Liver (tissue), 9 donors: ENCODE data around the gene KDM7A. TPM values are rescaled to one million over a fixed set of nuclear protein-coding genes. Genes with fewer than 3 reads are reported as not detected.

Experiments
- DNase-seq: peaks from one replicate; pipeline ENCODE4 v3.0.0-alpha.2; 2017; ENCODE audit warnings: low spot score
- H3K27ac ChIP-seq, 2 donors: one replicate each; pipeline ENCODE4 v1.7.0; 2013; ENCODE audit warnings: inconsistent platforms in 2 of 2, low read length in 2 of 2, control low read depth in 1 of 2, low read depth in 1 of 2, mild to moderate bottlenecking in 1 of 2
- H3K27me3 ChIP-seq, 4 donors: one replicate each; pipeline versions ENCODE4 v1.6.1 to v1.7.0; 2013; ENCODE audit warnings: low read length in 3 of 4, inconsistent platforms in 1 of 4, mild to moderate bottlenecking in 1 of 4, moderate library complexity in 1 of 4; ENCODE audit not compliant: control insufficient read depth in 4 of 4, insufficient read depth in 4 of 4
- H3K36me3 ChIP-seq, 4 donors: one replicate each; pipeline versions ENCODE4 v1.6.1 to v1.7.0; 2013; ENCODE audit warnings: low read length in 3 of 4, mild to moderate bottlenecking in 3 of 4, low read depth in 1 of 4, moderate library complexity in 1 of 4; ENCODE audit not compliant: control insufficient read depth in 4 of 4, insufficient read depth in 3 of 4
- H3K4me1 ChIP-seq, 4 donors: one replicate each; pipeline versions ENCODE4 v1.6.1 to v1.7.0; 2013; ENCODE audit warnings: low read length in 3 of 4, mild to moderate bottlenecking in 3 of 4, moderate library complexity in 1 of 4; ENCODE audit not compliant: control insufficient read depth in 4 of 4, insufficient read depth in 4 of 4
- H3K4me3 ChIP-seq, 3 donors: one replicate each; pipeline versions ENCODE4 v1.6.1 to v1.7.0; 2013; ENCODE audit warnings: low read length in 3 of 3, control low read depth in 1 of 3, low read depth in 1 of 3, mild to moderate bottlenecking in 1 of 3
- H3K9ac ChIP-seq, 2 donors: one replicate each; pipeline ENCODE4 v1.7.0; 2013; ENCODE audit warnings: low read length in 2 of 2, mild to moderate bottlenecking in 2 of 2, moderate library complexity in 2 of 2, control low read depth in 1 of 2, low read depth in 1 of 2
- H3K9me3 ChIP-seq, 4 donors: one replicate each; pipeline versions ENCODE4 v1.6.1 to v1.7.0; 2013; ENCODE audit warnings: low read length in 3 of 4; ENCODE audit not compliant: control insufficient read depth in 4 of 4
- EGR1 ChIP-seq, 2 donors: IDR thresholded peaks; 2 replicates each; pipeline ENCODE4 v1.6.1; 2016 to 2018; ENCODE audit warnings: antibody characterized with exemption in 2 of 2, low read depth in 2 of 2
- FOXA1 ChIP-seq: IDR thresholded peaks from 2 replicates; pipeline ENCODE4 v1.6.1; 2016; ENCODE audit warnings: antibody characterized with exemption
- FOXA2 ChIP-seq: IDR thresholded peaks from 2 replicates; pipeline ENCODE4 v1.6.1; 2016; ENCODE audit warnings: antibody characterized with exemption
- GABPA ChIP-seq, 2 donors: IDR thresholded peaks in 1 of 2; conservative IDR thresholded peaks in 1 of 2; 2 replicates each; pipeline ENCODE4 v1.6.1; 2016; ENCODE audit warnings: antibody characterized with exemption in 2 of 2, mild to moderate bottlenecking in 1 of 2, moderate library complexity in 1 of 2
- HNF4A ChIP-seq, 2 donors: conservative IDR thresholded peaks; 2 replicates each; pipeline ENCODE4 v1.6.1; 2016; ENCODE audit warnings: antibody characterized with exemption in 2 of 2, mild to moderate bottlenecking in 2 of 2
- HNF4G ChIP-seq: IDR thresholded peaks from 2 replicates; pipeline ENCODE4 v1.6.1; 2016; ENCODE audit warnings: antibody characterized with exemption
- JUND ChIP-seq, 2 donors: IDR thresholded peaks; 2 replicates each; pipeline ENCODE4 v1.6.1; 2016; ENCODE audit warnings: antibody characterized with exemption in 2 of 2
- NR2F2 ChIP-seq: IDR thresholded peaks from 2 replicates; pipeline ENCODE4 v1.6.1; 2016; ENCODE audit warnings: antibody characterized with exemption
- RAD21 ChIP-seq, 2 donors: IDR thresholded peaks; 2 replicates each; pipeline ENCODE4 v1.6.1; 2016; ENCODE audit warnings: antibody characterized with exemption in 2 of 2, mild to moderate bottlenecking in 2 of 2
- RXRA ChIP-seq, 2 donors: IDR thresholded peaks; 2 replicates each; pipeline ENCODE4 v1.6.1; 2017 to 2018; ENCODE audit warnings: antibody characterized with exemption in 2 of 2, mild to moderate bottlenecking in 1 of 2
- SP1 ChIP-seq: IDR thresholded peaks from 2 replicates; pipeline ENCODE4 v1.6.1; 2018; ENCODE audit warnings: antibody characterized with exemption, mild to moderate bottlenecking
- TAF1 ChIP-seq: conservative IDR thresholded peaks from 2 replicates; pipeline ENCODE4 v1.6.1; 2016; ENCODE audit warnings: antibody characterized with exemption, mild to moderate bottlenecking
- YY1 ChIP-seq: IDR thresholded peaks from 2 replicates; pipeline ENCODE4 v1.6.1; 2016; ENCODE audit warnings: antibody characterized with exemption, mild to moderate bottlenecking
- WGBS: extraction: QIAGEN DNeasy Blood & Tissue Kit; methylation state at CpG from one replicate; pipeline ENCODE4 v1.1.7; 2013; 5-methylcytosine and 5-hydroxymethylcytosine counted together
- polyA plus RNA-seq, 2 donors: library from polyadenylated mRNA; stranded (reverse) in 1 of 2; unstranded in 1 of 2; fragments of 200-250 nt in 1 of 2; fragments of >200 nt in 1 of 2; fragmentation: Nextera tagmentation in 1 of 2; extraction: Ambion mirVana in 1 of 2; gene quantifications; one replicate each; pipeline versions ENCODE4 v1.2.1 to v1.2.3, GENCODE V29; 2013 to 2015
- total RNA-seq, 2 donors: library from RNA; depleted of rRNA; stranded (reverse); fragments of >200 nt; gene quantifications; one replicate each; pipeline ENCODE4 v1.2.3, GENCODE V29; 2014
- TF ChIP-seq, protein P1 (sequence below): IDR thresholded peaks from 2 replicates; pipeline ENCODE4 v1.6.1; 2016; ENCODE audit warnings: antibody characterized with exemption
- TF ChIP-seq, protein P2 (sequence below): IDR thresholded peaks from 2 replicates; pipeline ENCODE4 v1.6.1; 2016; ENCODE audit warnings: antibody characterized with exemption
- TF ChIP-seq, protein P3 (sequence below): IDR thresholded peaks from 2 replicates; pipeline ENCODE4 v1.6.1; 2016; ENCODE audit warnings: antibody characterized with exemption
- TF ChIP-seq, protein P4 (sequence below): IDR thresholded peaks from 2 replicates; pipeline ENCODE4 v1.6.1; 2016; ENCODE audit warnings: antibody characterized with exemption, mild to moderate bottlenecking
- donor health status: healthy.
- donor health status: healthy.
- donor health status: healthy.
- donor health status: healthy.
- donor health status: healthy.

KDM7A gene
- total and polyA plus RNA-seq, 4 donors = 1.9 to 27.5 (median 9.9) TPM

DNA sequence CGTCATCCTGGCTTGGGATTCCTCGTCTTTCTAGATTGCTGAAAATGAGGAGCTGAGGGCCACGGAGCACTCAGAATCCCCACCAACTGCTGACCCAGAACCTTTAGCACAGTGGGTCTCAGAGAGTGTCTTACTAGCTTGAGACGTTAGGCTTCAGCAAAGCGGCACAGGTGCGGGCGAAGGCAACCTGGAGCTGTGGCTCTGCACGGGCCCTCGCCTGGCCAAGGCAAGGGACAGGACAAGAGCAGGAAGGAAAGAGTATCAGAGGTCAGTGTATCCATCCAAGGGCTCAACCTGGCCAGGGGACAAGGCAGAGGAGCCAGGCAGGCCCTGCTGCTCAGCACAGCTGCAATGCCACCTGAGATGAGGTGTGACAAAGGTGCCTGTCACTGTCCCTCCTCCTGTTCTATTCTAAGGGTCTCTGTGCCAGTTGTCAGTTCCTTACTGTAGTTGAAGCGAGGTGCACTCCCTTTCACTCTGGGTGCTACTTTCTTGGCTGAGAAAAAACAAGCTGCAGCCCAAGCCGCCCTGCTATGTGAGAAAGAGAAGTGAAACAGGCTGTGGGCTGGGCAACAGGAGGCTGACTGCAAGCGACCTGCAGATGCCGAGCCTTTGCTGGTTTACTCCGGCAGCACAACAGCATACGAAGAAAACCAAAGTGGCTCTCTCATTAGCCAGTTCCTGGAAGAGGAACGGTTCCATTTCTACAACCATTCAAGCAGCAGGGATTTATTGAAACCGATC lies 33.3 kb upstream of the KDM7A start:
- no peak overlapping the region for H3K9ac ChIP-seq
- no peaks in the 10 kb centered on the region for H3K9me3 ChIP-seq
- H3K27ac ChIP-seq = no peak overlapping the region
- H3K27me3 ChIP-seq = no peaks in the 10 kb centered on the region
- TF ChIP-seq, protein P1, sequence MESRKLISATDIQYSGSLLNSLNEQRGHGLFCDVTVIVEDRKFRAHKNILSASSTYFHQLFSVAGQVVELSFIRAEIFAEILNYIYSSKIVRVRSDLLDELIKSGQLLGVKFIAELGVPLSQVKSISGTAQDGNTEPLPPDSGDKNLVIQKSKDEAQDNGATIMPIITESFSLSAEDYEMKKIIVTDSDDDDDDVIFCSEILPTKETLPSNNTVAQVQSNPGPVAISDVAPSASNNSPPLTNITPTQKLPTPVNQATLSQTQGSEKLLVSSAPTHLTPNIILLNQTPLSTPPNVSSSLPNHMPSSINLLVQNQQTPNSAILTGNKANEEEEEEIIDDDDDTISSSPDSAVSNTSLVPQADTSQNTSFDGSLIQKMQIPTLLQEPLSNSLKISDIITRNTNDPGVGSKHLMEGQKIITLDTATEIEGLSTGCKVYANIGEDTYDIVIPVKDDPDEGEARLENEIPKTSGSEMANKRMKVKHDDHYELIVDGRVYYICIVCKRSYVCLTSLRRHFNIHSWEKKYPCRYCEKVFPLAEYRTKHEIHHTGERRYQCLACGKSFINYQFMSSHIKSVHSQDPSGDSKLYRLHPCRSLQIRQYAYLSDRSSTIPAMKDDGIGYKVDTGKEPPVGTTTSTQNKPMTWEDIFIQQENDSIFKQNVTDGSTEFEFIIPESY = no peak
- TF ChIP-seq NR2F2 (no peak), SP1 (no peak), JUND (IDR thresholded peaks at IDR 0.05) (no peak), HNF4A (conservative IDR thresholded peaks at IDR 0.05) (no peak), EGR1 (IDR thresholded peaks at IDR 0.05; ENCODE audit: low read depth in 2 of 2) (no peak), HNF4G (no peak), GABPA (IDR thresholded peaks at IDR 0.05 in 1 of 2, conservative IDR thresholded peaks at IDR 0.05 in 1 of 2) (no peak), FOXA2 (no peak), FOXA1 (no peak)
- TF ChIP-seq, protein P2, sequence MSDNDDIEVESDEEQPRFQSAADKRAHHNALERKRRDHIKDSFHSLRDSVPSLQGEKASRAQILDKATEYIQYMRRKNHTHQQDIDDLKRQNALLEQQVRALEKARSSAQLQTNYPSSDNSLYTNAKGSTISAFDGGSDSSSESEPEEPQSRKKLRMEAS = no peak
- TF ChIP-seq, protein P3, sequence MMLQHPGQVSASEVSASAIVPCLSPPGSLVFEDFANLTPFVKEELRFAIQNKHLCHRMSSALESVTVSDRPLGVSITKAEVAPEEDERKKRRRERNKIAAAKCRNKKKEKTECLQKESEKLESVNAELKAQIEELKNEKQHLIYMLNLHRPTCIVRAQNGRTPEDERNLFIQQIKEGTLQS = no peak
- TF ChIP-seq, protein P4, sequence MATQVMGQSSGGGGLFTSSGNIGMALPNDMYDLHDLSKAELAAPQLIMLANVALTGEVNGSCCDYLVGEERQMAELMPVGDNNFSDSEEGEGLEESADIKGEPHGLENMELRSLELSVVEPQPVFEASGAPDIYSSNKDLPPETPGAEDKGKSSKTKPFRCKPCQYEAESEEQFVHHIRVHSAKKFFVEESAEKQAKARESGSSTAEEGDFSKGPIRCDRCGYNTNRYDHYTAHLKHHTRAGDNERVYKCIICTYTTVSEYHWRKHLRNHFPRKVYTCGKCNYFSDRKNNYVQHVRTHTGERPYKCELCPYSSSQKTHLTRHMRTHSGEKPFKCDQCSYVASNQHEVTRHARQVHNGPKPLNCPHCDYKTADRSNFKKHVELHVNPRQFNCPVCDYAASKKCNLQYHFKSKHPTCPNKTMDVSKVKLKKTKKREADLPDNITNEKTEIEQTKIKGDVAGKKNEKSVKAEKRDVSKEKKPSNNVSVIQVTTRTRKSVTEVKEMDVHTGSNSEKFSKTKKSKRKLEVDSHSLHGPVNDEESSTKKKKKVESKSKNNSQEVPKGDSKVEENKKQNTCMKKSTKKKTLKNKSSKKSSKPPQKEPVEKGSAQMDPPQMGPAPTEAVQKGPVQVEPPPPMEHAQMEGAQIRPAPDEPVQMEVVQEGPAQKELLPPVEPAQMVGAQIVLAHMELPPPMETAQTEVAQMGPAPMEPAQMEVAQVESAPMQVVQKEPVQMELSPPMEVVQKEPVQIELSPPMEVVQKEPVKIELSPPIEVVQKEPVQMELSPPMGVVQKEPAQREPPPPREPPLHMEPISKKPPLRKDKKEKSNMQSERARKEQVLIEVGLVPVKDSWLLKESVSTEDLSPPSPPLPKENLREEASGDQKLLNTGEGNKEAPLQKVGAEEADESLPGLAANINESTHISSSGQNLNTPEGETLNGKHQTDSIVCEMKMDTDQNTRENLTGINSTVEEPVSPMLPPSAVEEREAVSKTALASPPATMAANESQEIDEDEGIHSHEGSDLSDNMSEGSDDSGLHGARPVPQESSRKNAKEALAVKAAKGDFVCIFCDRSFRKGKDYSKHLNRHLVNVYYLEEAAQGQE = no peak
- no peaks in the 10 kb centered on the region for H3K36me3 ChIP-seq
- H3K4me1 ChIP-seq = peaks cover 0 to 6% (median 0%) of the 10 kb centered on the region in 4 donors
- 84% methylated on average over 17 of the region's 17 CpGs for WGBS
- H3K4me3 ChIP-seq = no peak overlapping the region
- DNase-seq = no peak

DNA sequence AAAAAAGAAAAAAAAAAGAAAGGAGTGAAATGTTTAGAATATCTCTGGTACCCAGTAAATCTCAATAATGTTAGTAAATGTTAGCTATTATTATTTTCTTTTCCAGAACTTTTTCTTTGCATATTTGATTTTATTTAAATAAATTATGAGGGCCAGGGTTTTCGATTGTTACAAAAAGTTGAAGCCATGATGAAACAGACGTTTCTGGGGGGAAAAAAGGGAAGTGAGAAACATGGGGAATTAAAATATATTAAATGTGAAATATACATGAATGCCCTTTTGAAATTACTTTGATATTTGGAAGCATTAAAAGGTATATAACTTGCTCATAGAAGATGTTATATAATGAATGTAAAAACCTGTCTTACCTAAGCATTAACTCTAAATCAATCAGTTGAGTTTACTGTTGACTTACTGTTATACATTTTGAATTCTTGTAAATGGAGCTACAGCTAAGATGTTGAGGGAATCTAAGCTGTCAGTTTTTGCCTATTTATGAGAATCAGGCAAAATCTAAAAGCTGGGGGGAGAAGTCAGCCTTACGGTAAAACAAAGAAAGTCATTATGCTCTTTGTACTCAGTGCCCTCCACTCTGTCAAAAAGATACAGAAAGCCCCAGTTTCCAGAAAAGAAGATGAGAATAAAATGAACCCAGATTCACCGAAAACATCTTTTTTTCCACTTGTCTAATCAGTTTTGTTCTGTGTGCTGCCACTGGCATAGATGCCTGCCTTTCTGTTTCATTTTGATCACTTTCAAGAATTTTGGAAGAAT lies 30.0 kb upstream of the KDM7A start:
- Histone ChIP-seq H3K4me1 (peaks cover 0 to 6% (median 0%) of the 10 kb centered on the region in 4 donors), H3K9me3 (no peaks in the 10 kb centered on the region), H3K36me3 (no peaks in the 10 kb centered on the region), H3K27ac (no peak overlapping the region), H3K4me3 (no peak overlapping the region), H3K27me3 (no peaks in the 10 kb centered on the region), H3K9ac (no peak overlapping the region)
- 86% methylated on average over 4 of the region's 4 CpGs for WGBS
- no peak for DNase-seq
- TF ChIP-seq HNF4A (conservative IDR thresholded peaks at IDR 0.05) (no peak), RXRA (IDR thresholded peaks at IDR 0.05) (no peak), YY1 (no peak), JUND (IDR thresholded peaks at IDR 0.05) (no peak), NR2F2 (no peak), RAD21 (IDR thresholded peaks at IDR 0.05) (no peak), HNF4G (no peak), TAF1 (no peak), SP1 (no peak), FOXA2 (no peak)
- TF ChIP-seq, protein P1 = no peak
- TF ChIP-seq, protein P3 = no peak
- TF ChIP-seq, protein P2 = no peak
- TF ChIP-seq, protein P4 = no peak
